Astrocyte (in vitro differentiated cells and primary cell): ENCODE results near the gene FCER1A. TPM values are rescaled to one million over a fixed set of nuclear protein-coding genes. Genes with fewer than 3 reads are reported as not detected.
A peak's percentile ranks its signal among the peaks of the same experiment; 100 is the strongest.

ENCODE experiments used
- DNase-seq: peaks from one replicate; pipeline ENCODE4 v3.0.0-alpha.2; 2010; ENCODE audit warnings: low read depth
- FAIRE-seq: peaks from 2 replicates; lab custom pipeline; 2011; peaks lifted over from hg19 to GRCh38; lab: Jason Lieb, UNC
- H2AFZ ChIP-seq: 2 replicates; pipeline ENCODE4 v1.6.0; 2012; ENCODE audit warnings: low read depth, low read length, inconsistent platforms
- H3K27ac ChIP-seq: 2 replicates; pipeline ENCODE4 v1.5.1; 2011; ENCODE audit warnings: low read depth, low read length, inconsistent platforms
- H3K27me3 ChIP-seq: 2 replicates; pipeline ENCODE4 v1.6.0; 2011; ENCODE audit warnings: low read length, inconsistent platforms; ENCODE audit not compliant: insufficient read depth
- H3K36me3 ChIP-seq: 2 replicates; pipeline ENCODE4 v1.5.1; 2011; ENCODE audit warnings: low read length, inconsistent platforms; ENCODE audit not compliant: insufficient read depth
- H3K4me1 ChIP-seq: 2 replicates; pipeline ENCODE4 v1.5.1; 2011; ENCODE audit warnings: low read length, inconsistent platforms; ENCODE audit not compliant: insufficient read depth
- H3K4me2 ChIP-seq: 2 replicates; pipeline ENCODE4 v1.6.0; 2012; ENCODE audit warnings: low read length, inconsistent platforms
- H3K4me3 ChIP-seq: 2 replicates; pipeline ENCODE4 v1.5.1; 2011; ENCODE audit warnings: low read depth, mild to moderate bottlenecking, low read length, inconsistent platforms; ENCODE audit not compliant: insufficient read depth
- H3K79me2 ChIP-seq: 2 replicates; pipeline ENCODE4 v1.6.0; 2012; ENCODE audit warnings: mild to moderate bottlenecking, low read length, inconsistent platforms; ENCODE audit not compliant: insufficient read depth
- H3K9ac ChIP-seq: 2 replicates; pipeline ENCODE4 v1.6.0; 2012; ENCODE audit warnings: mild to moderate bottlenecking, low read length, inconsistent platforms
- H3K9me3 ChIP-seq: 2 replicates; pipeline ENCODE4 v1.5.1; 2012; ENCODE audit warnings: low read depth, mild to moderate bottlenecking, low read length, inconsistent platforms; ENCODE audit not compliant: insufficient read depth
- H4K20me1 ChIP-seq: 2 replicates; pipeline ENCODE4 v1.6.0; 2012; ENCODE audit warnings: low read length, inconsistent platforms; ENCODE audit not compliant: insufficient read depth
- H3K27ac Mint-ChIP-seq: one replicate; pipeline ENCODE4 v1.8.0; 2021; ENCODE audit warnings: mild to moderate bottlenecking, mixed read lengths; ENCODE audit not compliant: unreplicated experiment
- H3K27me3 Mint-ChIP-seq: one replicate; pipeline ENCODE4 v1.8.0; 2021; ENCODE audit warnings: low read depth, mixed read lengths; ENCODE audit not compliant: unreplicated experiment
- H3K36me3 Mint-ChIP-seq: one replicate; pipeline ENCODE4 v1.8.0; 2021; ENCODE audit warnings: low read depth, mixed read lengths; ENCODE audit not compliant: unreplicated experiment
- H3K4me1 Mint-ChIP-seq: one replicate; pipeline ENCODE4 v1.8.0; 2021; ENCODE audit warnings: low read depth, mixed read lengths; ENCODE audit not compliant: unreplicated experiment
- H3K4me3 Mint-ChIP-seq: one replicate; pipeline ENCODE4 v1.8.0; 2021; ENCODE audit warnings: mild to moderate bottlenecking, moderate library complexity, mixed read lengths; ENCODE audit not compliant: unreplicated experiment
- H3K9me3 Mint-ChIP-seq: one replicate; pipeline ENCODE4 v1.8.0; 2021; ENCODE audit warnings: mild to moderate bottlenecking, mixed read lengths; ENCODE audit not compliant: unreplicated experiment
- CTCF ChIP-seq: IDR thresholded peaks from 2 replicates; pipeline ENCODE4 v1.5.1; 2011; ENCODE audit warnings: low read depth, mild to moderate bottlenecking, inconsistent platforms, low read length, moderate library complexity; ENCODE audit not compliant: insufficient read depth
- EZH2 ChIP-seq: IDR thresholded peaks from 2 replicates; pipeline ENCODE4 v1.6.1; 2012; ENCODE audit warnings: mild to moderate bottlenecking, low read length, inconsistent platforms; ENCODE audit not compliant: insufficient read depth
- total RNA-seq: library from RNA; stranded (reverse); gene quantifications from 2 replicates; pipeline ENCODE4 v1.2.1, GENCODE V29; 2021

The FCER1A gene
- total RNA-seq, 1 donor from 2014 or later, result not detected

- H3K36me3 ChIP-seq, result no peaks in the 10 kb centered on the region
- H3K4me2 ChIP-seq, result no peak overlapping the region
- no peaks in the 10 kb centered on the region for H3K4me1 ChIP-seq
- H3K4me3 Mint-ChIP-seq, result no peak overlapping the region
- H3K27me3 ChIP-seq, result no peaks in the 10 kb centered on the region
- no peaks in the 10 kb centered on the region for H3K9me3 ChIP-seq
- no peak for TF ChIP-seq EZH2
- no peak for TF ChIP-seq CTCF
- no peaks in the 10 kb centered on the region for H3K79me2 ChIP-seq
- H3K9ac ChIP-seq, result no peak overlapping the region
- no peak for FAIRE-seq
- no peak overlapping the region for H3K27ac ChIP-seq
- no peaks in the 10 kb centered on the region for H3K27me3 Mint-ChIP-seq
- no peak overlapping the region for H3K4me3 ChIP-seq
- no peak overlapping the region for H2AFZ ChIP-seq
- H4K20me1 ChIP-seq, result no peaks in the 10 kb centered on the region
- H3K36me3 Mint-ChIP-seq, result no peaks in the 10 kb centered on the region
- DNase-seq, result no peak
- peaks cover 12% of the 10 kb centered on the region for H3K4me1 Mint-ChIP-seq
- no peak overlapping the region for H3K27ac Mint-ChIP-seq
- H3K9me3 Mint-ChIP-seq, result no peaks in the 10 kb centered on the region
Measured at GRCh38 chr1:159338018-159338417, 35.9 kb downstream of the FCER1A start.

- no peaks in the 10 kb centered on the region for H3K9me3 Mint-ChIP-seq
Measured at GRCh38 chr1:159339536-159339935, 37.4 kb downstream of the FCER1A start.

More at GRCh38 chr1:159339536-159339935, 37.4 kb downstream of the FCER1A start:
- Mint-ChIP-seq H3K36me3 (no peaks in the 10 kb centered on the region), H3K27ac (peak overlapping the region; percentile 79), H3K4me3 (no peak overlapping the region), H3K27me3 (no peaks in the 10 kb centered on the region), H3K4me1 (peaks cover 12% of the 10 kb centered on the region)
- Histone ChIP-seq H3K4me2 (no peak overlapping the region), H3K27me3 (no peaks in the 10 kb centered on the region), H2AFZ (no peak overlapping the region), H3K27ac (no peak overlapping the region), H3K4me3 (no peak overlapping the region), H3K9me3 (no peaks in the 10 kb centered on the region), H3K79me2 (no peaks in the 10 kb centered on the region), H4K20me1 (no peaks in the 10 kb centered on the region), H3K4me1 (no peaks in the 10 kb centered on the region), H3K36me3 (no peaks in the 10 kb centered on the region), H3K9ac (no peak overlapping the region)
- TF ChIP-seq EZH2 (no peak), CTCF (no peak)
- no peak for DNase-seq
- no peak for FAIRE-seq
